Glutamatergic neuron (in vitro differentiated cells): ENCODE measurements around the gene CCDC183. TPM values are rescaled to one million over a fixed set of nuclear protein-coding genes. Genes with fewer than 3 reads are reported as not detected.

Source experiments
- DNase-seq: peaks from one replicate; pipeline ENCODE4 v3.0.0; 2022
- H3K27ac Mint-ChIP-seq: one replicate; pipeline ENCODE4 v1.8.0; 2020; ENCODE audit warnings: mild to moderate bottlenecking, mixed read lengths, inconsistent platforms; ENCODE audit not compliant: unreplicated experiment
- H3K27me3 Mint-ChIP-seq: one replicate; pipeline ENCODE4 v1.8.0; 2020; ENCODE audit warnings: mild to moderate bottlenecking, moderate library complexity, mixed read lengths, inconsistent platforms; ENCODE audit not compliant: unreplicated experiment
- H3K36me3 Mint-ChIP-seq: one replicate; pipeline ENCODE4 v1.8.0; 2020; ENCODE audit warnings: mild to moderate bottlenecking, mixed read lengths, inconsistent platforms; ENCODE audit not compliant: unreplicated experiment
- H3K4me1 Mint-ChIP-seq: one replicate; pipeline ENCODE4 v1.8.0; 2020; ENCODE audit warnings: mild to moderate bottlenecking, low read depth, mixed read lengths, inconsistent platforms; ENCODE audit not compliant: unreplicated experiment
- H3K4me3 Mint-ChIP-seq: one replicate; pipeline ENCODE4 v1.8.0; 2020; ENCODE audit warnings: mild to moderate bottlenecking, mixed read lengths, inconsistent platforms; ENCODE audit not compliant: unreplicated experiment
- H3K9me3 Mint-ChIP-seq: one replicate; pipeline ENCODE4 v1.8.0; 2020; ENCODE audit warnings: mild to moderate bottlenecking, moderate library complexity, mixed read lengths, inconsistent platforms; ENCODE audit not compliant: unreplicated experiment
- CTCF ChIP-seq: fragments of 200-600 bp; sonication (generic); IDR thresholded peaks from one replicate; pipeline ENCODE4 v1.5.0; 2021; ENCODE audit not compliant: partially characterized antibody, unreplicated experiment
- total RNA-seq: library from RNA; stranded (reverse); fragmentation: NEBNext Ultra II Directional; extraction: Animal tissue kit (Norgen Biotek cat#: 25700); gene quantifications from one replicate; pipeline ENCODE4 v1.2.1, GENCODE V29; 2021; ENCODE audit not compliant: unreplicated experiment

CCDC183 gene
- total RNA-seq, 1 donor from 2014 or later = 20.0 TPM

GRCh38 chr9:136854842-136855460, 58.8 kb downstream of the CCDC183 start:
- Mint-ChIP-seq H3K4me3 (no peak overlapping the region), H3K36me3 (no peaks in the 10 kb centered on the region), H3K9me3 (peaks cover 1% of the 10 kb centered on the region), H3K4me1 (peaks cover 2% of the 10 kb centered on the region), H3K27me3 (peaks cover 2% of the 10 kb centered on the region), H3K27ac (no peak overlapping the region)
- DNase-seq = peak; percentile 18
- no peak for TF ChIP-seq CTCF

GRCh38 chr9:136855461-136856078, 59.4 kb downstream of the CCDC183 start:
- Mint-ChIP-seq H3K4me3 (no peak overlapping the region), H3K27ac (no peak overlapping the region), H3K27me3 (no peaks in the 10 kb centered on the region), H3K4me1 (peaks cover 2% of the 10 kb centered on the region), H3K9me3 (peaks cover 2% of the 10 kb centered on the region), H3K36me3 (no peaks in the 10 kb centered on the region)
- peak; percentile 27 for DNase-seq
- TF ChIP-seq CTCF = no peak

GRCh38 chr9:136856079-136856476, 59.9 kb downstream of the CCDC183 start:
- DNase-seq = peak; percentile 16

GRCh38 chr9:136856541-136857141, 60.5 kb downstream of the CCDC183 start:
- H3K36me3 Mint-ChIP-seq = no peaks in the 10 kb centered on the region
- DNase-seq = peak; percentile 14
- TF ChIP-seq CTCF = no peak
- peaks cover 2% of the 10 kb centered on the region for H3K9me3 Mint-ChIP-seq
- H3K27ac Mint-ChIP-seq = no peak overlapping the region
- H3K4me3 Mint-ChIP-seq = no peak overlapping the region
- peaks cover 2% of the 10 kb centered on the region for H3K4me1 Mint-ChIP-seq
- no peaks in the 10 kb centered on the region for H3K27me3 Mint-ChIP-seq

More at GRCh38 chr9:136856079-136856476, 59.9 kb downstream of the CCDC183 start:
- TF ChIP-seq CTCF = no peak
- Mint-ChIP-seq H3K4me3 (no peak overlapping the region), H3K36me3 (no peaks in the 10 kb centered on the region), H3K27me3 (no peaks in the 10 kb centered on the region), H3K27ac (no peak overlapping the region), H3K4me1 (peaks cover 2% of the 10 kb centered on the region), H3K9me3 (peaks cover 2% of the 10 kb centered on the region)

GRCh38 chr9:136857166-136857565, 61.0 kb downstream of the CCDC183 start:
- H3K27ac Mint-ChIP-seq = no peak overlapping the region
- no peaks in the 10 kb centered on the region for H3K27me3 Mint-ChIP-seq
- peaks cover 2% of the 10 kb centered on the region for H3K4me1 Mint-ChIP-seq
- no peak overlapping the region for H3K4me3 Mint-ChIP-seq
- peaks cover 2% of the 10 kb centered on the region for H3K9me3 Mint-ChIP-seq
- no peaks in the 10 kb centered on the region for H3K36me3 Mint-ChIP-seq
- DNase-seq = peak; percentile 25
- no peak for TF ChIP-seq CTCF
